Panc1 (cell line): Measurements from ENCODE around the gene ASF1B. TPM values are rescaled to one million over a fixed set of nuclear protein-coding genes. Genes with fewer than 3 reads are reported as not detected.

Source experiments
- ATAC-seq: fragments of 200-7000 bp; cut with Tn5 transposase; 2 replicates; pipeline ENCODE4 v1.9.1; 2020; ENCODE audit warnings: mild to moderate bottlenecking, moderate library complexity
- BruUV-seq: library from RNA; stranded (reverse); fragments of 400-500 nt; replicated peaks from 2 replicates; lab custom pipeline; 2021; lab: Mats Ljungman, UMichigan
- CTCF ChIA-PET: fragments of 300-600 bp; sonication (Branson Sonifier 250); formaldehyde crosslinking; loops from one replicate; lab custom pipeline; 2022; ENCODE audit warnings: antibody characterized with exemption; lab: Charles Lee
- POLR2A ChIA-PET: fragments of 300-600 bp; sonication (Branson Sonifier 250); formaldehyde crosslinking; loops from one replicate; lab custom pipeline; 2022; ENCODE audit warnings: antibody characterized with exemption; lab: Charles Lee
- DNase-seq: peaks from one replicate; pipeline ENCODE4 v3.0.0-alpha.2; 2010; ENCODE audit warnings: low read depth, low spot score
- H3K27ac ChIP-seq: 2 replicates; pipeline ENCODE4 v1.5.1; 2011; ENCODE audit warnings: mild to moderate bottlenecking, low read length, inconsistent platforms
- H3K27me3 ChIP-seq: fragments of 200-500 bp; sonication (Bioruptor generic); 2 replicates; pipeline ENCODE4 v1.6.0; 2014; ENCODE audit warnings: low read length, inconsistent platforms; ENCODE audit not compliant: control insufficient read depth, insufficient read depth
- H3K36me3 ChIP-seq: fragments of 200-500 bp; sonication (Bioruptor generic); 2 replicates; pipeline ENCODE4 v1.5.1; 2014; ENCODE audit warnings: inconsistent platforms, mild to moderate bottlenecking, low read length, moderate library complexity; ENCODE audit not compliant: control insufficient read depth, insufficient read depth
- H3K4me1 ChIP-seq: 2 replicates; pipeline ENCODE4 v1.5.1; 2011; ENCODE audit warnings: inconsistent platforms, mild to moderate bottlenecking, low read length, moderate library complexity; ENCODE audit not compliant: control insufficient read depth, insufficient read depth
- H3K4me3 ChIP-seq, 2 experiments: 2 replicates each; pipeline ENCODE4 v1.5.1; 2011 to 2012; ENCODE audit warnings: low read depth in 2 of 2, low read length in 2 of 2, mild to moderate bottlenecking in 2 of 2, inconsistent platforms in 1 of 2, moderate library complexity in 1 of 2
- H3K9me3 ChIP-seq: fragments of 200-500 bp; sonication (Bioruptor generic); 2 replicates; pipeline ENCODE4 v1.5.1; 2014; ENCODE audit warnings: low read depth, mild to moderate bottlenecking, inconsistent platforms, low read length, moderate library complexity; ENCODE audit not compliant: control insufficient read depth, insufficient read depth
- POLR2AphosphoS5 ChIP-seq: IDR thresholded peaks from 2 replicates; pipeline ENCODE4 v1.6.1; 2012; ENCODE audit warnings: mild to moderate bottlenecking, low read depth, low read length, moderate library complexity
- SIN3A ChIP-seq: IDR thresholded peaks from 2 replicates; pipeline ENCODE4 v1.6.1; 2012; ENCODE audit warnings: low read depth, mild to moderate bottlenecking, low read length, moderate library complexity, borderline replicate concordance; ENCODE audit not compliant: insufficient read depth
- TCF7L2 ChIP-seq: IDR thresholded peaks from 2 replicates; pipeline ENCODE4 v1.6.1; 2011; ENCODE audit warnings: mild to moderate bottlenecking, low read depth, low read length, inconsistent platforms
- in situ Hi-C: cut with HindIII; loops from 2 replicates; pipeline ENCODE4 v1.10.0; 2016; ENCODE audit warnings: low sequenced_read_pairs, low pct_unique_long_range_greater_than_20kb
- intact Hi-C: fragments of 100-400 bp; cut with micrococcal nuclease; formaldehyde crosslinking; loops from one replicate; pipeline ENCODE4 v1.10.0; 2022; ENCODE audit not compliant: unreplicated experiment
- total RNA-seq: library from RNA; stranded (reverse); gene quantifications from one replicate; pipeline ENCODE4 v1.2.1, GENCODE V29; 2021; ENCODE audit not compliant: unreplicated experiment
- TF ChIP-seq, protein P1 (sequence below), 2 experiments: IDR thresholded peaks; 2 replicates each; pipeline ENCODE4 v1.6.1; 2011 to 2012; ENCODE audit warnings: low read depth in 2 of 2, control low read depth in 1 of 2, low read length in 1 of 2, mild to moderate bottlenecking in 1 of 2, moderate library complexity in 1 of 2; ENCODE audit not compliant: insufficient read depth in 1 of 2
- TF ChIP-seq, protein P2 (sequence below): fragments of 450-650 bp; IDR thresholded peaks from 2 replicates; pipeline ENCODE4 v1.5.1; 2017; ENCODE audit warnings: mild to moderate bottlenecking

Gene ASF1B
- total RNA-seq, 1 experiment from 2014 or later, result 35.4 TPM

- DNase-seq, result no peak
- BruUV-seq, result no TSS peak
- ChIA-PET CTCF (no interaction called here), POLR2A (no interaction called here)
- TF ChIP-seq POLR2AphosphoS5 (no peak), TCF7L2 (no peak), SIN3A (no peak)
- TF ChIP-seq, protein P1, sequence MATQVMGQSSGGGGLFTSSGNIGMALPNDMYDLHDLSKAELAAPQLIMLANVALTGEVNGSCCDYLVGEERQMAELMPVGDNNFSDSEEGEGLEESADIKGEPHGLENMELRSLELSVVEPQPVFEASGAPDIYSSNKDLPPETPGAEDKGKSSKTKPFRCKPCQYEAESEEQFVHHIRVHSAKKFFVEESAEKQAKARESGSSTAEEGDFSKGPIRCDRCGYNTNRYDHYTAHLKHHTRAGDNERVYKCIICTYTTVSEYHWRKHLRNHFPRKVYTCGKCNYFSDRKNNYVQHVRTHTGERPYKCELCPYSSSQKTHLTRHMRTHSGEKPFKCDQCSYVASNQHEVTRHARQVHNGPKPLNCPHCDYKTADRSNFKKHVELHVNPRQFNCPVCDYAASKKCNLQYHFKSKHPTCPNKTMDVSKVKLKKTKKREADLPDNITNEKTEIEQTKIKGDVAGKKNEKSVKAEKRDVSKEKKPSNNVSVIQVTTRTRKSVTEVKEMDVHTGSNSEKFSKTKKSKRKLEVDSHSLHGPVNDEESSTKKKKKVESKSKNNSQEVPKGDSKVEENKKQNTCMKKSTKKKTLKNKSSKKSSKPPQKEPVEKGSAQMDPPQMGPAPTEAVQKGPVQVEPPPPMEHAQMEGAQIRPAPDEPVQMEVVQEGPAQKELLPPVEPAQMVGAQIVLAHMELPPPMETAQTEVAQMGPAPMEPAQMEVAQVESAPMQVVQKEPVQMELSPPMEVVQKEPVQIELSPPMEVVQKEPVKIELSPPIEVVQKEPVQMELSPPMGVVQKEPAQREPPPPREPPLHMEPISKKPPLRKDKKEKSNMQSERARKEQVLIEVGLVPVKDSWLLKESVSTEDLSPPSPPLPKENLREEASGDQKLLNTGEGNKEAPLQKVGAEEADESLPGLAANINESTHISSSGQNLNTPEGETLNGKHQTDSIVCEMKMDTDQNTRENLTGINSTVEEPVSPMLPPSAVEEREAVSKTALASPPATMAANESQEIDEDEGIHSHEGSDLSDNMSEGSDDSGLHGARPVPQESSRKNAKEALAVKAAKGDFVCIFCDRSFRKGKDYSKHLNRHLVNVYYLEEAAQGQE (IDR thresholded peaks at IDR 0.05; ENCODE audit: insufficient read depth in 1 of 2, low read depth in 2 of 2, low read length in 1 of 2), result no peak
- TF ChIP-seq, protein P2, sequence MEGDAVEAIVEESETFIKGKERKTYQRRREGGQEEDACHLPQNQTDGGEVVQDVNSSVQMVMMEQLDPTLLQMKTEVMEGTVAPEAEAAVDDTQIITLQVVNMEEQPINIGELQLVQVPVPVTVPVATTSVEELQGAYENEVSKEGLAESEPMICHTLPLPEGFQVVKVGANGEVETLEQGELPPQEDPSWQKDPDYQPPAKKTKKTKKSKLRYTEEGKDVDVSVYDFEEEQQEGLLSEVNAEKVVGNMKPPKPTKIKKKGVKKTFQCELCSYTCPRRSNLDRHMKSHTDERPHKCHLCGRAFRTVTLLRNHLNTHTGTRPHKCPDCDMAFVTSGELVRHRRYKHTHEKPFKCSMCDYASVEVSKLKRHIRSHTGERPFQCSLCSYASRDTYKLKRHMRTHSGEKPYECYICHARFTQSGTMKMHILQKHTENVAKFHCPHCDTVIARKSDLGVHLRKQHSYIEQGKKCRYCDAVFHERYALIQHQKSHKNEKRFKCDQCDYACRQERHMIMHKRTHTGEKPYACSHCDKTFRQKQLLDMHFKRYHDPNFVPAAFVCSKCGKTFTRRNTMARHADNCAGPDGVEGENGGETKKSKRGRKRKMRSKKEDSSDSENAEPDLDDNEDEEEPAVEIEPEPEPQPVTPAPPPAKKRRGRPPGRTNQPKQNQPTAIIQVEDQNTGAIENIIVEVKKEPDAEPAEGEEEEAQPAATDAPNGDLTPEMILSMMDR, result no peak
- in situ Hi-C loops (no loop called here), intact Hi-C loops (no loop called here)
- Histone ChIP-seq H3K9me3 (no peaks in the 10 kb centered on the region), H3K27me3 (no peaks in the 10 kb centered on the region), H3K4me1 (no peaks in the 10 kb centered on the region), H3K4me3 (no peak overlapping the region), H3K36me3 (peaks cover 3% of the 10 kb centered on the region; the same call in 1 of the 2 replicates), H3K27ac (no peak overlapping the region)
- ATAC-seq, result no peak
These were observed 19.0 kb upstream of the ASF1B start for GRCh38 chr19:14155371-14155770.

DNA sequence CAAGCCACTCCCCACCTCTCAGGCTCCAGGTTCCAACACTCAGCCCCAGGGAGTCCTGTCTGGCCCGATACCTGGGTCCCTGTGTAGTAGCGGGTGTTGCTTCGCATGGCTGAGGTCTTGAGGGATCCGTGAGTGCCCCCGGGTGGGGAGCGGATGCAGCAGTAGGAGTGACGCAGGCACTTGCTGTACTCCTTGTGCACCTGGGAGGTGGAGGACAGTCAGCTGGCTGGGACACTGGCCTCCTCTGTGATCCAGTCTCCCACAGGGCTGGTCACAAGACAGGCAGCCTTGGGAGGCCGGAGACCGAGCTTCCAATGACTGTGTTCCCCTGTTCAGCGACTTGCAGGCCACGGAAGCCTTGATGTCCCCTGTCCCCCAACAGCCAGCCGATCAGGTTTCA lies 16.3 kb upstream of the ASF1B start:
- in situ Hi-C loops (no loop called here), intact Hi-C loops (no loop called here)
- TF ChIP-seq, protein P1 (IDR thresholded peaks at IDR 0.05; ENCODE audit: insufficient read depth in 1 of 2, low read depth in 2 of 2, low read length in 1 of 2), result no peak
- TF ChIP-seq POLR2AphosphoS5, result no peak
- no peak for TF ChIP-seq TCF7L2
- TF ChIP-seq SIN3A, result no peak
- TF ChIP-seq, protein P2, result no peak
- H3K4me3 ChIP-seq, result no peak overlapping the region
- no peak for DNase-seq
- POLR2A ChIA-PET, result no interaction called here
- no peaks in the 10 kb centered on the region for H3K9me3 ChIP-seq
- BruUV-seq, result no TSS peak
- H3K27ac ChIP-seq, result no peak overlapping the region
- H3K4me1 ChIP-seq, result peaks cover 9% of the 10 kb centered on the region
- H3K36me3 ChIP-seq, result 0 out of 2 replicates have a peak, but pooled peaks cover 3% of the 10 kb centered on the region
- CTCF ChIA-PET, result no interaction called here
- ATAC-seq, result no peak
- H3K27me3 ChIP-seq, result no peaks in the 10 kb centered on the region
